HCT116 (cell line): ENCODE measurements around the gene AAK1. TPM values are rescaled to one million over a fixed set of nuclear protein-coding genes. Genes with fewer than 3 reads are reported as not detected.

Experiments
- ATAC-seq: fragments of 200-7000 bp; cut with Tn5 transposase; 2 replicates; pipeline ENCODE4 v1.9.1; 2020; ENCODE audit warnings: mild to moderate bottlenecking, moderate library complexity
- BruUV-seq: library from RNA; stranded (reverse); fragments of 400-500 nt; replicated peaks from 2 replicates; lab custom pipeline; 2021; lab: Mats Ljungman, UMichigan
- CTCF ChIA-PET: fragments of 300-600 bp; sonication (Branson Sonifier 250); formaldehyde crosslinking; loops from one replicate; lab custom pipeline; 2021; ENCODE audit warnings: antibody characterized with exemption; lab: Charles Lee
- POLR2A ChIA-PET: fragments of 300-600, 350-600 bp; sonication (Branson Sonifier 250); formaldehyde crosslinking; loops from one replicate; lab custom pipeline; 2021; ENCODE audit warnings: antibody characterized with exemption; lab: Charles Lee
- RAD21 ChIA-PET, 2 experiments: fragments of 300-600 bp; sonication (Branson Sonifier 250); formaldehyde crosslinking; loops; one replicate each; lab custom pipeline; 2023; ENCODE audit warnings: low total read pairs in 2 of 2; ENCODE audit not compliant: uncharacterized antibody in 2 of 2, unreplicated experiment in 2 of 2, low non-redundant PET in 1 of 2; lab: Charles Lee
- DNase-seq: peaks from one replicate; pipeline ENCODE4 v3.0.0-alpha.2; 2010; ENCODE audit warnings: low read depth, low spot score
- H2AFZ ChIP-seq: fragments of 200-600 bp; shearing (Covaris generic), sonication (generic); 2 replicates; pipeline ENCODE4 v1.6.1; 2017; ENCODE audit warnings: low read depth, mixed run types, mixed read lengths, antibody characterized with exemption, low read length; ENCODE audit not compliant: poor library complexity, severe bottlenecking
- H3K27ac ChIP-seq: 2 replicates; pipeline ENCODE4 v1.5.1; 2012; ENCODE audit warnings: low read depth, low read length
- H3K27me3 ChIP-seq: fragments of 200-600 bp; sonication (generic); 2 replicates; pipeline ENCODE4 v1.6.1; 2016; ENCODE audit warnings: mixed run types, low read length, mixed read lengths; ENCODE audit not compliant: insufficient read depth
- H3K36me3 ChIP-seq, 2 experiments: fragments of 200-500 bp in 1 of 2; fragments of 200-600 bp in 1 of 2; sonication (Bioruptor generic) in 1 of 2; sonication (generic) in 1 of 2; 2 replicates each; pipeline versions ENCODE4 v1.5.1 to v1.6.1; 2014 to 2016; ENCODE audit warnings: low read length in 2 of 2, inconsistent platforms in 1 of 2, mixed read lengths in 1 of 2, mixed run types in 1 of 2; ENCODE audit not compliant: insufficient read depth in 2 of 2, control insufficient read depth in 1 of 2
- H3K4me1 ChIP-seq, 2 experiments: fragments of 200-600 bp in 1 of 2; sonication (generic) in 1 of 2; 2 replicates each; pipeline versions ENCODE4 v1.5.1 to v1.6.1; 2012 to 2017; ENCODE audit warnings: low read length in 2 of 2, inconsistent platforms in 1 of 2, mild to moderate bottlenecking in 1 of 2, mixed read lengths in 1 of 2, mixed run types in 1 of 2, moderate library complexity in 1 of 2; ENCODE audit not compliant: insufficient read depth in 2 of 2, control insufficient read depth in 1 of 2
- H3K4me2 ChIP-seq: fragments of 200-600 bp; sonication (generic); 2 replicates; pipeline ENCODE4 v1.6.1; 2017; ENCODE audit warnings: mixed run types, low read length, mixed read lengths
- H3K4me3 ChIP-seq, 2 experiments: fragments of 200-600 bp in 1 of 2; sonication (generic) in 1 of 2; replicated peaks in 1 of 2; 2 replicates each; pipeline ENCODE4 v1.5.1; 2011 to 2016; ENCODE audit warnings: low read length in 2 of 2, control low read depth in 1 of 2, low read depth in 1 of 2, mild to moderate bottlenecking in 1 of 2, mixed read lengths in 1 of 2, mixed run types in 1 of 2
- H3K79me2 ChIP-seq: fragments of 200-600 bp; sonication (generic); 2 replicates; pipeline ENCODE4 v1.6.1; 2017; ENCODE audit warnings: mild to moderate bottlenecking, mixed run types, low read length, moderate library complexity, mixed read lengths; ENCODE audit not compliant: insufficient read depth
- H3K9ac ChIP-seq: fragments of 200-600 bp; sonication (generic); 2 replicates; pipeline ENCODE4 v1.6.1; 2016; ENCODE audit warnings: low read length, mixed read lengths
- H3K9me2 ChIP-seq: fragments of 200-600 bp; sonication (generic), shearing (Covaris generic); 2 replicates; pipeline ENCODE4 v1.6.1; 2017; ENCODE audit warnings: mixed run types, mild to moderate bottlenecking, moderate library complexity; ENCODE audit not compliant: insufficient read depth
- H3K9me3 ChIP-seq, 2 experiments: fragments of 200-500 bp in 1 of 2; fragments of 200-600 bp in 1 of 2; sonication (Bioruptor generic) in 1 of 2; sonication (generic) in 1 of 2; 2 replicates each; pipeline ENCODE4 v1.6.1; 2014 to 2017; ENCODE audit warnings: low read length in 2 of 2, mixed read lengths in 2 of 2, inconsistent platforms in 1 of 2, low read depth in 1 of 2, mild to moderate bottlenecking in 1 of 2, mixed run types in 1 of 2, moderate library complexity in 1 of 2; ENCODE audit not compliant: control insufficient read depth in 1 of 2, insufficient read depth in 1 of 2
- H4K20me1 ChIP-seq: fragments of 200-600 bp; sonication (generic), shearing (Covaris generic); 2 replicates; pipeline ENCODE4 v1.6.1; 2017; ENCODE audit warnings: mixed run types, mild to moderate bottlenecking, moderate library complexity; ENCODE audit not compliant: insufficient read depth
- CBX3 ChIP-seq: IDR thresholded peaks from 2 replicates; pipeline ENCODE4 v1.6.1; 2012; ENCODE audit warnings: low read depth
- ELF1 ChIP-seq: IDR thresholded peaks from 2 replicates; pipeline ENCODE4 v1.6.1; 2012; ENCODE audit warnings: low read depth, borderline replicate concordance
- EZH2phosphoT487 ChIP-seq: fragments of 200-600 bp; IDR thresholded peaks from 2 replicates; pipeline ENCODE4 v1.6.1; 2018; ENCODE audit warnings: antibody characterized with exemption, borderline replicate concordance
- JUND ChIP-seq: IDR thresholded peaks from 2 replicates; pipeline ENCODE4 v1.6.1; 2012
- POLR2A ChIP-seq: IDR thresholded peaks from 2 replicates; pipeline ENCODE4 v1.7.0; 2011; ENCODE audit warnings: borderline replicate concordance; ENCODE audit not compliant: insufficient read depth, insufficient read length; ENCODE audit errors: extremely low read depth
- POLR2AphosphoS5 ChIP-seq: IDR thresholded peaks from 2 replicates; pipeline ENCODE4 v1.6.1; 2011; ENCODE audit warnings: mild to moderate bottlenecking, low read depth, low read length, moderate library complexity
- SIN3A ChIP-seq: IDR thresholded peaks from 2 replicates; pipeline ENCODE4 v1.6.1; 2012; ENCODE audit warnings: low read depth
- ZNF274 ChIP-seq: fragments of 200-500 bp; sonication (Bioruptor generic); IDR thresholded peaks from 2 replicates; pipeline ENCODE4 v1.6.1; 2014; ENCODE audit warnings: mild to moderate bottlenecking, low read depth, low read length, inconsistent platforms
- intact Hi-C: fragments of 100-400 bp; cut with micrococcal nuclease; formaldehyde crosslinking; loops from 2 replicates; pipeline ENCODE4 v1.10.0; 2022
- total RNA-seq: library from RNA; stranded (reverse); gene quantifications from one replicate; pipeline ENCODE4 v1.2.1, GENCODE V29; 2021; ENCODE audit not compliant: unreplicated experiment
- TF ChIP-seq, protein P1 (sequence below), 3 experiments: fragments of 200-600 bp in 1 of 3; sonication (generic) in 1 of 3; IDR thresholded peaks in 2 of 3; conservative IDR thresholded peaks in 1 of 3; 2 replicates each; pipeline ENCODE4 v1.5.1; 2012 to 2017; ENCODE audit warnings: low read depth in 2 of 3, low read length in 2 of 3, antibody characterized with exemption in 1 of 3, borderline replicate concordance in 1 of 3, control low read depth in 1 of 3, mild to moderate bottlenecking in 1 of 3, mixed read lengths in 1 of 3, mixed run types in 1 of 3, moderate library complexity in 1 of 3; ENCODE audit not compliant: insufficient read depth in 1 of 3

Gene AAK1
- total RNA-seq, 1 experiment from 2014 or later: 32.0 TPM

DNA sequence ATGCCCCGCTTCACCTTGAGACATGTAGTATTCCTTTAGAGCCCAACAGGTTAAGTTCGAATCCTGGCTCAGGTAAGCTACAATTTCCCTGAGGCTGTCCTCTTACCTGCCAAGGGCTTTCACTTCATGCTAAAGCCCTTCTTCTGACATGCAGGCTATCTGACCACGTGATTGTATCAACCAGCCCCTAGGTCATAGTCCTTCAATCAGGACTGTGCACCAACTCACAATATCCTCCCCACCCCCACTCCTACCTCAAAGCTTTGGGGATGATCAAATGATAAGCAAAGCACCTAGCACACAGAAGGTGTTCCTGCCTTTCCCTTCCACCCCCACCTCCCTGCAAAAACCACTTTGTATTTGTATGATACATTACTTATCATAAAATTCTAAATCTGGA, 78.9 kb downstream of the AAK1 start (continued):
- TF ChIP-seq, protein P1, sequence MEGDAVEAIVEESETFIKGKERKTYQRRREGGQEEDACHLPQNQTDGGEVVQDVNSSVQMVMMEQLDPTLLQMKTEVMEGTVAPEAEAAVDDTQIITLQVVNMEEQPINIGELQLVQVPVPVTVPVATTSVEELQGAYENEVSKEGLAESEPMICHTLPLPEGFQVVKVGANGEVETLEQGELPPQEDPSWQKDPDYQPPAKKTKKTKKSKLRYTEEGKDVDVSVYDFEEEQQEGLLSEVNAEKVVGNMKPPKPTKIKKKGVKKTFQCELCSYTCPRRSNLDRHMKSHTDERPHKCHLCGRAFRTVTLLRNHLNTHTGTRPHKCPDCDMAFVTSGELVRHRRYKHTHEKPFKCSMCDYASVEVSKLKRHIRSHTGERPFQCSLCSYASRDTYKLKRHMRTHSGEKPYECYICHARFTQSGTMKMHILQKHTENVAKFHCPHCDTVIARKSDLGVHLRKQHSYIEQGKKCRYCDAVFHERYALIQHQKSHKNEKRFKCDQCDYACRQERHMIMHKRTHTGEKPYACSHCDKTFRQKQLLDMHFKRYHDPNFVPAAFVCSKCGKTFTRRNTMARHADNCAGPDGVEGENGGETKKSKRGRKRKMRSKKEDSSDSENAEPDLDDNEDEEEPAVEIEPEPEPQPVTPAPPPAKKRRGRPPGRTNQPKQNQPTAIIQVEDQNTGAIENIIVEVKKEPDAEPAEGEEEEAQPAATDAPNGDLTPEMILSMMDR (IDR thresholded peaks at IDR 0.05 in 2 of 3, conservative IDR thresholded peaks at IDR 0.05 in 1 of 3; ENCODE audit: borderline replicate concordance in 1 of 3, insufficient read depth in 1 of 3, low read depth in 2 of 3, low read length in 2 of 3): no peak
- no peak for TF ChIP-seq JUND
- TF ChIP-seq ELF1: no peak
- TF ChIP-seq, all 23 proteins: peak for 0

DNA sequence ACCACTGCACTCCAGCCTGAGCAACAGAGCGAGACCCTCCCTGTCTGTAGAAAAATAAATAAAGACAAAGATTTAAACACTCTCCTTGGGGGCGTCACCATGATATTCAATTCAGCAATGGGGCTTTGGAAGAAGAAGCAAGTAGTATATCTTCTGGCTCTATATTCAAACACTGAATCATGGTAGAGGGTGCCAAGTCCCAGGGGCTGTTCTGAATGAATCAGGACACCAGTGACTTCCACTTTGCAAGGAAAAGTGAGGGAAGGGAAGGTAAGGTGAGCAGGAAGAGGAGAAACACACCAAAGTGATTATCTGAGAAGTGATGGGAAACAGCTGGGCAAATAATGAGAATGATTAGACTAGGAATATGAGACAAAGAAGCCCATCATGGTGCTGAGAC, 80.5 kb downstream of the AAK1 start:
- Histone ChIP-seq H3K27me3 (no peaks in the 10 kb centered on the region), H4K20me1 (no peaks in the 10 kb centered on the region), H3K36me3 (no peaks in the 10 kb centered on the region), H3K9me2 (no peaks in the 10 kb centered on the region), H3K4me2 (no peak overlapping the region), H3K79me2 (no peaks in the 10 kb centered on the region; the same call in 1 of the 2 replicates), H3K9ac (no peak overlapping the region), H3K27ac (no peak overlapping the region), H3K4me1 (peaks cover 0 to 18% of the 10 kb centered on the region in 2 experiments; a peak in 2 of 4 replicates), H2AFZ (no peak overlapping the region), H3K9me3 (no peaks in the 10 kb centered on the region), H3K4me3 (no peak overlapping the region)
- TF ChIP-seq CBX3 (no peak), EZH2phosphoT487 (no peak), ZNF274 (no peak), SIN3A (no peak), POLR2AphosphoS5 (no peak), POLR2A (no peak)
- no peak for ATAC-seq
- no peak for DNase-seq
- RAD21 ChIA-PET: no interaction called here
- CTCF ChIA-PET: no interaction called here
- POLR2A ChIA-PET: no interaction called here
- BruUV-seq: no TSS peak
- intact Hi-C loops: no loop called here
